ENCODE results near the gene DLG2.

DLG2 gene

DNA sequence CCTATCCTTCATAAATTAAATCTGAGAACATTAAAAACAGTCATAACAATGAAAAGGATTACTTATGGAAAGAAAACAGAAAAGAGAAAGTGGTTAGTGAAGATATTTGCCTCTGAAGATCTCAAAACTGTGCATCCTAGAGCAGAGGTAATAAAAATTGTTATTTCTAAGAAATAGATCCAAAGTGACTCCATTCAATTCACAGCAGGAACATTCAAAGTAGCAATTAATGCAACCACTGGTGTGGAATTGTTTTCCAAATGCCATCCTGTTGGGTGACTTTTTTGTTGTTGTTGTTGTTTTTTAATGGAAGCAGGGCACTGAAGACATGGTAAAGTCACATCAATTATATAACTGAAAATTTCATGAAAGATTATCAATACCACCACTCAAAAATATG lies 1201.5 kb downstream of the DLG2 start:
- Histone ChIP-seq H3F3A (ENCODE audit: control insufficient read depth, insufficient read depth) (no peaks in the 10 kb centered on the region), H3K4me2 (ENCODE audit: low read length) (no peak overlapping the region), H3K27me3 (ENCODE audit: control insufficient read depth, low read length) (no peaks in the 10 kb centered on the region), H3K79me2 (ENCODE audit: control insufficient read depth, low read length) (no peaks in the 10 kb centered on the region), H4K20me1 (ENCODE audit: control insufficient read depth, insufficient read depth, low read depth, low read length) (no peaks in the 10 kb centered on the region), H3K9me2 (replicated peaks; ENCODE audit: control insufficient read depth, low read length) (no peaks in the 10 kb centered on the region), H3K27ac (ENCODE audit: low read depth, low read length) (no peak overlapping the region), H3K36me3 (ENCODE audit: control insufficient read depth, low read length) (no peaks in the 10 kb centered on the region), H3K4me1 (ENCODE audit: control insufficient read depth, low read length) (no peaks in the 10 kb centered on the region), H3K9me3 (ENCODE audit: control insufficient read depth, insufficient read depth, low read length) (no peaks in the 10 kb centered on the region), H3K4me3 (ENCODE audit: low read length) (no peak overlapping the region)
- TF ChIP-seq EZH2phosphoT487 (IDR thresholded peaks at IDR 0.05; ENCODE audit: borderline replicate concordance, low read length) (no peak), CTCF (IDR thresholded peaks at IDR 0.05; ENCODE audit: low read depth, low read length, poor library complexity, severe bottlenecking) (no peak)

- Histone ChIP-seq H4K20me1 (ENCODE audit: control insufficient read depth, insufficient read depth, low read depth, low read length) (no peaks in the 10 kb centered on the region), H3K9me2 (replicated peaks; ENCODE audit: control insufficient read depth, low read length) (no peaks in the 10 kb centered on the region), H3K27ac (ENCODE audit: low read depth, low read length) (no peak overlapping the region), H3K4me2 (ENCODE audit: low read length) (no peak overlapping the region), H3K27me3 (ENCODE audit: control insufficient read depth, low read length) (no peaks in the 10 kb centered on the region), H3K79me2 (ENCODE audit: control insufficient read depth, low read length) (no peaks in the 10 kb centered on the region), H3F3A (ENCODE audit: control insufficient read depth, insufficient read depth) (no peaks in the 10 kb centered on the region), H3K36me3 (ENCODE audit: control insufficient read depth, low read length) (no peaks in the 10 kb centered on the region), H3K4me3 (ENCODE audit: low read length) (no peak overlapping the region), H3K4me1 (ENCODE audit: control insufficient read depth, low read length) (no peaks in the 10 kb centered on the region), H3K9me3 (ENCODE audit: control insufficient read depth, insufficient read depth, low read length) (no peaks in the 10 kb centered on the region)
- TF ChIP-seq CTCF (IDR thresholded peaks at IDR 0.05; ENCODE audit: low read depth, low read length, poor library complexity, severe bottlenecking): no peak
- TF ChIP-seq EZH2phosphoT487 (IDR thresholded peaks at IDR 0.05; ENCODE audit: borderline replicate concordance, low read length): no peak
Measured at GRCh38 chr11:84420271-84420670, 1206.9 kb downstream of the DLG2 start.

GRCh38 chr11:84419616-84420015 lies 1207.5 kb downstream of the DLG2 start:
- H4K20me1 ChIP-seq (ENCODE audit: control insufficient read depth, insufficient read depth, low read depth, low read length): no peaks in the 10 kb centered on the region
- H3K27me3 ChIP-seq (ENCODE audit: control insufficient read depth, low read length): no peaks in the 10 kb centered on the region
- H3K9me3 ChIP-seq (ENCODE audit: control insufficient read depth, insufficient read depth, low read length): no peaks in the 10 kb centered on the region
- H3K4me2 ChIP-seq (ENCODE audit: low read length): no peak overlapping the region
- no peaks in the 10 kb centered on the region for H3F3A ChIP-seq (ENCODE audit: control insufficient read depth, insufficient read depth)
- no peaks in the 10 kb centered on the region for H3K9me2 ChIP-seq (replicated peaks; ENCODE audit: control insufficient read depth, low read length)
- no peaks in the 10 kb centered on the region for H3K4me1 ChIP-seq (ENCODE audit: control insufficient read depth, low read length)
- no peaks in the 10 kb centered on the region for H3K79me2 ChIP-seq (ENCODE audit: control insufficient read depth, low read length)
- H3K27ac ChIP-seq (ENCODE audit: low read depth, low read length): no peak overlapping the region
- no peaks in the 10 kb centered on the region for H3K36me3 ChIP-seq (ENCODE audit: control insufficient read depth, low read length)
- no peak overlapping the region for H3K4me3 ChIP-seq (ENCODE audit: low read length)
- TF ChIP-seq EZH2phosphoT487 (IDR thresholded peaks at IDR 0.05; ENCODE audit: borderline replicate concordance, low read length) (no peak), CTCF (IDR thresholded peaks at IDR 0.05; ENCODE audit: low read depth, low read length, poor library complexity, severe bottlenecking) (no peak)

DNA sequence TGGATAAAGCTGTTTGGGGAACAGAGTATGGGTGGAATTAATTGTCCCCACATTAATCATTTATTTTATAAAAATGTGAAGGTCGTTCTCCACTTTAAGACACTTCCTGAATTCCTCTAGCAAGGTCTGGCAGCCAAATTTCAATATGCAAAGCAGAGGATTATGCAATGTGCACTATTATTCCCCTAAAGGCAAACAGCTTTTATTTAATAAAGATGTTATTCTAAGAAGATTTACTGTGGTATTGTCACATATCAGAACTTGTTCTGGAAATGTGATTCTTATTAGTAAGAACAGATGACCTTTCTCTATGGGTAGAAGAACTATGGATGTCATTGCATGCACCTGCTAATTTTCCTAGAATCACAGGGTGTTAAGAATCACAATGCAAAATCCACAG lies 1212.2 kb downstream of the DLG2 start:
- Histone ChIP-seq H3K4me2 (ENCODE audit: low read length) (no peak overlapping the region), H3K4me3 (ENCODE audit: low read length) (no peak overlapping the region), H3F3A (ENCODE audit: control insufficient read depth, insufficient read depth) (no peaks in the 10 kb centered on the region), H3K4me1 (ENCODE audit: control insufficient read depth, low read length) (no peaks in the 10 kb centered on the region), H3K79me2 (ENCODE audit: control insufficient read depth, low read length) (no peaks in the 10 kb centered on the region), H3K27me3 (ENCODE audit: control insufficient read depth, low read length) (no peaks in the 10 kb centered on the region), H3K9me2 (replicated peaks; ENCODE audit: control insufficient read depth, low read length) (no peaks in the 10 kb centered on the region), H3K36me3 (ENCODE audit: control insufficient read depth, low read length) (no peaks in the 10 kb centered on the region), H3K27ac (ENCODE audit: low read depth, low read length) (no peak overlapping the region), H3K9me3 (ENCODE audit: control insufficient read depth, insufficient read depth, low read length) (no peaks in the 10 kb centered on the region), H4K20me1 (ENCODE audit: control insufficient read depth, insufficient read depth, low read depth, low read length) (no peaks in the 10 kb centered on the region)
- no peak for TF ChIP-seq CTCF (IDR thresholded peaks at IDR 0.05; ENCODE audit: low read depth, low read length, poor library complexity, severe bottlenecking)
- no peak for TF ChIP-seq EZH2phosphoT487 (IDR thresholded peaks at IDR 0.05; ENCODE audit: borderline replicate concordance, low read length)

All from DOHH2 (cell line).